Lung (tissue), 12 donors: Measurements from ENCODE around the gene PPP1R8. TPM values are rescaled to one million over a fixed set of nuclear protein-coding genes. Genes with fewer than 3 reads are reported as not detected.

Experiments
- ATAC-seq: fragments of 200-7000 bp; cut with Tn5 transposase; one replicate; pipeline ENCODE4 v1.9.1; 2020; ENCODE audit warnings: moderate number of reproducible peaks; ENCODE audit not compliant: insufficient read depth, low FRiP score
- DNase-seq, 3 donors: peaks; one replicate each; pipeline ENCODE4 v3.0.0-alpha.2; 2013 to 2017
- H3K27ac ChIP-seq, 2 donors: one replicate each; pipeline ENCODE4 v1.5.1; 2013; ENCODE audit warnings: mild to moderate bottlenecking in 2 of 2, moderate library complexity in 2 of 2, control low read depth in 1 of 2, inconsistent platforms in 1 of 2, low read depth in 1 of 2, low read length in 1 of 2
- H3K27me3 ChIP-seq, 3 donors: one replicate each; pipeline ENCODE4 v1.5.1; 2013; ENCODE audit warnings: low read length in 2 of 3; ENCODE audit not compliant: control insufficient read depth in 3 of 3, insufficient read depth in 3 of 3
- H3K36me3 ChIP-seq, 4 donors: one replicate each; pipeline ENCODE4 v1.5.1; 2013; ENCODE audit warnings: low read length in 4 of 4, mild to moderate bottlenecking in 1 of 4, moderate library complexity in 1 of 4; ENCODE audit not compliant: control insufficient read depth in 4 of 4, insufficient read depth in 4 of 4
- H3K4me1 ChIP-seq, 5 donors: one replicate each; pipeline ENCODE4 v1.5.1; 2013; ENCODE audit warnings: low read length in 5 of 5, mild to moderate bottlenecking in 2 of 5, moderate library complexity in 1 of 5; ENCODE audit not compliant: control insufficient read depth in 5 of 5, insufficient read depth in 5 of 5
- H3K4me3 ChIP-seq: one replicate; pipeline ENCODE4 v1.5.1; 2013; ENCODE audit warnings: mild to moderate bottlenecking, control low read depth, moderate library complexity
- H3K9ac ChIP-seq, 2 donors: one replicate each; pipeline ENCODE4 v1.5.1; 2013; ENCODE audit warnings: low read length in 2 of 2, control low read depth in 1 of 2; ENCODE audit not compliant: insufficient read depth in 1 of 2
- H3K9me3 ChIP-seq, 4 donors: one replicate each; pipeline ENCODE4 v1.5.1; 2013; ENCODE audit warnings: low read length in 3 of 4, mild to moderate bottlenecking in 1 of 4, moderate library complexity in 1 of 4; ENCODE audit not compliant: control insufficient read depth in 4 of 4, insufficient read depth in 3 of 4
- CTCF ChIP-seq: IDR thresholded peaks from 2 replicates; pipeline ENCODE4 v1.5.1; 2012; ENCODE audit warnings: mild to moderate bottlenecking; ENCODE audit errors: control extremely low read depth, extremely low read depth
- WGBS, 2 donors: extraction: QIAGEN DNeasy Blood & Tissue Kit; methylation state at CpG; one replicate each; pipeline ENCODE4 v1.1.7; 2013; 5-methylcytosine and 5-hydroxymethylcytosine counted together
- polyA plus RNA-seq, 2 donors: library from polyadenylated mRNA; stranded (reverse); fragments of 200-250 nt; gene quantifications; one replicate each; pipeline ENCODE4 v1.2.1, GENCODE V29; 2013
- total RNA-seq, 2 donors: library from RNA; depleted of rRNA in 1 of 2; stranded (reverse); fragments of >200 nt in 1 of 2; gene quantifications; one replicate each; pipeline ENCODE4 v1.2.1, GENCODE V29; 2014 to 2021
- donor health status: control.
- donor health status: control.
- donor health status: Bipolar disorder and iron deficiency.
- donor health status: healthy.
- donor health status: DM: yes; HTN: yes; CAD: no.

Gene PPP1R8
- total and polyA plus RNA-seq, 4 donors: 20.9 to 37.0 (median 33.4) TPM

- peaks cover 0 to 13% (median 0%) of the 10 kb centered on the region in 5 donors for H3K4me1 ChIP-seq
- peak; percentile 77 for ATAC-seq
- no peaks in the 10 kb centered on the region for H3K27me3 ChIP-seq
- peak overlapping the region in 1 of 2 donors; percentile 81 for H3K27ac ChIP-seq
- H3K9me3 ChIP-seq: no peaks in the 10 kb centered on the region
- H3K36me3 ChIP-seq: no peaks in the 10 kb centered on the region
- DNase-seq: peak; percentile 67 to 82 (median 69)
- no peak for TF ChIP-seq CTCF
- H3K9ac ChIP-seq: no peak overlapping the region
- WGBS, 2 donors: 73 to 78% methylated on average over 9 of the region's 9 CpGs
- no peak overlapping the region for H3K4me3 ChIP-seq
These were observed 32.3 kb downstream of the PPP1R8 start for GRCh38 chr1:27862671-27863537.

- no peak for DNase-seq
- Histone ChIP-seq H3K9me3 (no peaks in the 10 kb centered on the region), H3K4me1 (peaks cover 0 to 8% (median 0%) of the 10 kb centered on the region in 5 donors), H3K27ac (peak overlapping the region in 1 of 2 donors; percentile 35), H3K27me3 (no peaks in the 10 kb centered on the region), H3K4me3 (no peak overlapping the region), H3K36me3 (no peaks in the 10 kb centered on the region), H3K9ac (no peak overlapping the region)
- no peak for TF ChIP-seq CTCF
- WGBS, 2 donors: 27 to 66% methylated on average over 1 of the region's 1 CpG
- ATAC-seq: peak; percentile 19
These were observed 32.9 kb downstream of the PPP1R8 start for GRCh38 chr1:27863538-27863915.

- no peak for DNase-seq
- H3K27ac ChIP-seq: peak overlapping the region in 1 of 2 donors; percentile 75
- WGBS, 2 donors: 72 to 76% methylated on average over 8 of the region's 8 CpGs
- no peak for TF ChIP-seq CTCF
- no peak overlapping the region for H3K9ac ChIP-seq
- no peaks in the 10 kb centered on the region for H3K9me3 ChIP-seq
- no peak overlapping the region for H3K4me3 ChIP-seq
- no peaks in the 10 kb centered on the region for H3K27me3 ChIP-seq
- peaks cover 0 to 9% (median 0%) of the 10 kb centered on the region in 5 donors for H3K4me1 ChIP-seq
- no peak for ATAC-seq
- no peaks in the 10 kb centered on the region for H3K36me3 ChIP-seq
These were observed 33.8 kb downstream of the PPP1R8 start for GRCh38 chr1:27864264-27864895.
